ENCODE results near the gene JAG2.

JAG2 gene

GRCh38 chr14:105182296-105183020 lies 13.9 kb upstream of the JAG2 start:
- DNase-seq: no peak

- no peak for DNase-seq
Measured at GRCh38 chr14:105181549-105182295, 13.1 kb upstream of the JAG2 start.

GRCh38 chr14:105180592-105181548 lies 12.3 kb upstream of the JAG2 start, which contains the start of gene NUDT14:
NUDT14 (minus strand) TSS chr14:105181312; CDS start chr14:105181209, 103 bp downstream.
- DNase-seq: peak in 40 of 58 donors; percentile 8 to 76 (median 41)

GRCh38 chr14:105179191-105179590 lies 10.6 kb upstream of the JAG2 start:
- DNase-seq: no peak

- DNase-seq: no peak
Measured at GRCh38 chr14:105178868-105179140, 10.2 kb upstream of the JAG2 start.

- no peak for DNase-seq
Measured at GRCh38 chr14:105178069-105178867, 9.7 kb upstream of the JAG2 start.

GRCh38 chr14:105177082-105177481 lies 8.5 kb upstream of the JAG2 start:
- no peak for DNase-seq

- DNase-seq: peak in 1 of 58 donors; percentile 32
Measured at GRCh38 chr14:105176513-105176912, 7.9 kb upstream of the JAG2 start.

- no peak for DNase-seq
Measured at GRCh38 chr14:105173901-105174894, 5.6 kb upstream of the JAG2 start.

- DNase-seq: no peak
Measured at GRCh38 chr14:105173145-105173544, 4.6 kb upstream of the JAG2 start.

- DNase-seq: no peak
Measured at GRCh38 chr14:105172476-105172875, 3.9 kb upstream of the JAG2 start.

- no peak for DNase-seq
Measured at GRCh38 chr14:105171004-105171673, 2.6 kb upstream of the JAG2 start.

GRCh38 chr14:105169776-105170655 lies 1.4 kb upstream of the JAG2 start:
- DNase-seq: no peak

- DNase-seq: peak in 11 of 58 donors; percentile 23 to 54 (median 36)
Measured at GRCh38 chr14:105168979-105169507, 467 bp upstream of the JAG2 start.

- no peak for DNase-seq
Measured at GRCh38 chr14:105168093-105168420, 519 bp downstream of the JAG2 start.

- no peak for DNase-seq
Measured at GRCh38 chr14:105167303-105168092, 1.1 kb downstream of the JAG2 start.

Measured in anterior cingulate cortex (tissue), 58 donors.